G401 (cell line): Measurements from ENCODE around the gene MAPKAP1. TPM values are rescaled to one million over a fixed set of nuclear protein-coding genes. Genes with fewer than 3 reads are reported as not detected.
"Not testable (repeated sequence)": the region's sequence is repeated elsewhere in the genome, so short reads cannot be mapped to it uniquely, and the experiment has no call there.

ENCODE experiments used
- DNase-seq: peaks from one replicate; pipeline ENCODE4 v3.0.0-alpha.2; 2015; ENCODE audit warnings: low spot score
- in situ Hi-C: cut with HindIII; loops from 2 replicates; pipeline ENCODE4 v1.10.0; 2016; ENCODE audit warnings: low sequenced_read_pairs, mixed read lengths
- total RNA-seq: library from RNA; depleted of rRNA; stranded (reverse); fragments of >200 nt; shearing (Covaris generic); gene quantifications from 2 replicates; pipeline ENCODE4 v1.2.3, GENCODE V29; 2014

MAPKAP1 gene
- total RNA-seq, 1 experiment from 2014 or later = 113 TPM

DNA sequence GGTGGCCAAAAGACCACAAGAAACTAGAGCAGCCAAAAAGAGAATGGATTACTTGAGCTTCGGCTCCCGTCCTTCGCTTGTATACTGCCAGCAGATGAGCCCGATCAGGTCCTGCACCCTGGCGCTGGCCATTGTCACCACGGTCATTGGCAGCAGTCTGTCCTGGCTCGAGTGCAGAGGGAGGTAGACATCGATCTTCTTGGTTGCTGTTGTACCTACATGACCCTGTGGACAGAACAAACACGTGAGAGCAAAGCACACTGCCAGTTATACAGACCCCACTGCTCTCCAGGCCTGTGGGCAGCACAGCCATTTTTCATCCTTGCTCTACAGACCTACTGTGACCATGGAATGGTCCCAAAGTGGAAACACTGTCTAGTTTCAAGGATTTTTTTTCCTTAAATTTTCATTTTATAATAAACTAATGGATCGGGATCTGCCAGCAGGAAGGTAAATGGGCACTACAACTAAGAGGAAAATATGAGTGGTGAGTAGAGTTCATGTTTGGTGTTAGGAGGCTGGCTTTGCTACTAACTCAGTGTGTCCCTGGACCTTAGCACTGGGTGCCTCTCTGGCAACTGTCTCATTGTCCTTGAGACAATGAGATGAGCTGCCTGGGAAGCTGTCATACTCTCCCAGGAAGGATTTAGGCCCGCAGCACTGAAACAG, 121.4 kb downstream of the MAPKAP1 start:
- in situ Hi-C loops = no loop called here
- no peak for DNase-seq

GRCh38 chr9:125580701-125581286, 126.2 kb downstream of the MAPKAP1 start:
- in situ Hi-C loops = no loop called here
- DNase-seq = peak; percentile 80

DNA sequence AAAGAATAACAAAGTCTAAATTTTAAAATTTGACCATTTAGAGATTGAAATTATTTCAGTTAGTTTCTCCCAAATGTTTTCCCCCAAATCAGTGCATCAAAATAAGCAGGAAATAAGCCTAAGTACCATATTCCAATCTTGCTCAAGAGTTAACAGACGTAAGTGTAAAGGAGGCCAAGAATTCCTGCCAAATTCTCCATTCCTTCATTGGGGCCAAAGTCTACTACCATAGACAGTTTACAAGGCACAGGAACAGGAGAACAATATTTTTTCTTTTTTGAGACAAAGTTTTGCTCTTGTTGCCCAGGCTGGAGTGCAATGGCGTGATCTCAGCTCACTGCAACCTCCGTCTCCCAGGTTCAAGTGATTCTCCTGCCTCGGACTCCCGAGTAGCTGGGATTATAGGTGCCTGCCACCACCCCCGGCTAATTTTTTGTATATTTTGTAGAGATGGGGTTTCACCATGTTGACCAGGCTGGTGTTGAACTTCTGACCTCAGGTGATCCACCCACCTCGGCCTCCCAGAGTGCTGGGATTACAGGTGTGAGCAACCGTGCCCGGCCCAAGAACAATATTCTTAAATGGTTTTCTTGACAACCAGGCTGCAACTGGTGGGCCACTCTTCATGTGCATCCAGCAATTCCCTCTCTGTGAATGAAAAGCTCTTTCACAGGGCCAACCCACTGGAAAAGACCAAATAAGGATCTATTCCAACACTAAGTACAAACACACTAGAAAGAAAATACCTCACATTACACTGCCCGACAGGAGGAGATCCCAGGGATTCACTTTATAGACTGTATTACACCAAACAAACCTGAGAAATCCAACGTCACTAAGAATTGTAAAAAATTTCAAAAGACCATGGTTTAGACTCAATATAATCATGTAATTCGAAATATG, 127.7 kb downstream of the MAPKAP1 start:
- no peak for DNase-seq
- in situ Hi-C loops = no loop called here

DNA sequence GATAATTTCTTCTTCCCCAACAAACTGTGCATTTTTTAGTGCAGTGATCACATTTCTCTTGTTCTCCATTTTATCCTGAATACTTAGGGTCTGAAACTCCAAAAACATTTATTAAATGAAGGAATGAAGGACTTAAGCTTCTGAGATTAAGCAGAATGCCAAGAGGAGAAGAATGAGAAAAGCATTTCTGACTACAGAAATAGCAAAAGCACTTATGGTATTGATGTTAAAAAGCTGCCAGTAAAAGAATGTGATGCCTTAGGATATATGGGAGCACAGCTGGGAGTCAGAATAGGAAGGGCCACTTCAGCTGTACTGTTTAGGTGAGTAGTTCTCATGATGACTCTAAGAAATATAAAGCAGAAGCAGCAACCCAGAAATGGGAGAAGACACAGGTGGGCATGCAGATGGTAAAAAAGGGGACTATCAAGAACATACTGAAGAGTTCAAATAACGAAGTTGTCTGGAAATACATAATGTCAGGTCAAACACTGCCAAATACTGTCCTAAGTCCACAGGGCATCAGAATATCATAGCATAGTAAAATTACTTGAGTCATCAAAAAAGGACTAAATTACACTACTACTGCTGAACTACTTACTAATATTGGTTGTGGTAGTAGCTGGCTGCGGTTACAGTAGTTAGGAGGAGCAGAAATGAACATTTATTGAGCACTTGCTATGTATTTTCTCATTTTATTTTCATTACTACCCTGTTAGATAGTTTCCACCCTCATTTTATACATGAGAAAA, 132.7 kb downstream of the MAPKAP1 start:
- DNase-seq = no peak
- in situ Hi-C loops = no loop called here

- in situ Hi-C loops, DNase-seq: not testable (repeated sequence)
Observed at GRCh38 chr9:125572461-125572860, 134.5 kb downstream of the MAPKAP1 start.

DNA sequence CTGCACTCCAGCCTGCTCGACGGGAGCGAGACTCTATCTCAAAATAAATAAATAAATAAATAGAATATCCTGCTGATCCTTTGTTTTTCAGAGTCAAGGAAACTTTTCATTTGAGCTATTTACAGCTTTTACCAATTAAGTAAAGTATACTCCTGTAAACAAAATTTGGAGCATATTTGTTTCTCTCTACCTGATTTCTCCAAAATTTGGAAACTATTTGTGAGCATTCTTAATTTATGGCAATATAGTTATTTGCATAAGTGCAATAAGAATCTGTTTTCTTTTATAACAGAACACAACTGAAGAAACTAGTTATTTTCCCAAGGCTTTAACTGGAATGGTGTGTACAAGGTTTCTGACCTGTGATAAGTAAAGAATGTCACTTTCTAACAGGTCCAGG, 135.2 kb downstream of the MAPKAP1 start:
- DNase-seq, in situ Hi-C loops: not testable (repeated sequence)

DNA sequence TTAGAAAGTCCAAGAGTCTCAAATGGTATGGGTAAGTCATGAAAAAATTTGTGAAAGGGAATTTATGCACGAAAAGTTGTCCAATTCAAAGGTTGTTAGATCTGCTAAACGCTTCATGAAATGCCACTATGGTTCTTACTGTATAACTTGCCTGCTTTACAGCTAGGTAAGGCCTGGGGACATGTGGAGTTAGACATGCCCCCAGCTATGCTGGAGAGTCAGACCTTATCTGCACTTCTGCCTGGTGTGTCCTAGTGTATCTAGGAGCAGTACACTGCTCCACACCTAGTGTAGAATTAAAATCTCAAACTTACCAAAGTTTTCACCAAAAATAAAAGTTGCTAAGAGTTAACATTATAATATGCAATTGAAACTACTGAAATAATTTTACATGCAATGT, 136.8 kb downstream of the MAPKAP1 start:
- in situ Hi-C loops = no loop called here
- DNase-seq = no peak

- in situ Hi-C loops = no loop called here
Observed at GRCh38 chr9:125568621-125569020, 138.4 kb downstream of the MAPKAP1 start.

DNA sequence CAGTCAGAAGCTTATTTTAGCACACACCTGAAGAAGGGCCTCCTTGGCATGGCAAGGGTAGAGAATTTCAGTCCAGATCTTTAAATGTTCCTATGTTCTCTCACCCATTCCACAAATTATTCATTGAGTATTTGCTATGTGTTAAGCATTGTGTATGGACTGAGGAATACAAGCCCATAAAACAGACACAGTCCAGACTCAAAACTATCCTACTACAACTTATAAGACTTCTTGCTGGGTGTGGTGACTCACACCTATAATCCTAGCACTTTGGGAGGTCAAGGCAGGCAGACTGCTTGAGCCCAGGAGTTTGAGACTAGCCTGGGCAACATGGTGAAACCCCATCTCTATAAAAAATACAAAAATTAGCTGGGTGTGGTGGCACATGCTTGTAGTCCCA, 141.0 kb downstream of the MAPKAP1 start:
- DNase-seq, in situ Hi-C loops: not testable (repeated sequence)

More at GRCh38 chr9:125568621-125569020, 138.4 kb downstream of the MAPKAP1 start:
- DNase-seq = no peak

GRCh38 chr9:125565126-125565525, 141.9 kb downstream of the MAPKAP1 start:
- DNase-seq = no peak
- in situ Hi-C loops = no loop called here

GRCh38 chr9:125564631-125565030, 142.4 kb downstream of the MAPKAP1 start:
- in situ Hi-C loops = no loop called here
- no peak for DNase-seq

DNA sequence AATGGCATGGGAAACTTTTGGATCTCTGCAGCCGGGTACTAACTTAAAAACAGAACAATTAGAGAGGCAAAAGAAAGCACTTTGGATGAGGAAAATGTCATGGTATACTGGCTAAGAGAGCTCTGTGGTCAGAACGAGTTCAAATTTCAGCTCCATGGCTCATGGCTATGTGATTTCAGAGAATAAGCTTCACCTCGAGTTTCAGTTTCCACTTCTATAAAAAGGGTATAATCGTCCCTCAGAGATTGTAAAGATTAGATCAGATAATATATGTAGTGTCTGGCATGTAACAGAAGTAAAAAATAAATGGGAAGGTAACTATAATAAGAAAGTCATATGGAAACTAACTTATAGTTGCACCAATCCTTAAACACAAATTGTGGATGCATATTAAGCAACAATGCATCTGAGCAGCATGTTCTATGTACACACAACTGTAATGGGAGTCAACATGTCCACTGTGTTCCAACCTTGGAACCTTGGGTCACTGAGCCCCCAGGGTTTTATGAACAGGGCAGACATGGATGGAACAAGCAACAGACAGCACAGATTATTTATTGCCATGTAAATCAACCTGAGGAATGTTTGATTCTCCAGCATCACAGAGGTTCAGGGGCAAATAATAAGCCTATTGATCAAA, 145.4 kb downstream of the MAPKAP1 start:
- DNase-seq = no peak
- in situ Hi-C loops = no loop called here

DNA sequence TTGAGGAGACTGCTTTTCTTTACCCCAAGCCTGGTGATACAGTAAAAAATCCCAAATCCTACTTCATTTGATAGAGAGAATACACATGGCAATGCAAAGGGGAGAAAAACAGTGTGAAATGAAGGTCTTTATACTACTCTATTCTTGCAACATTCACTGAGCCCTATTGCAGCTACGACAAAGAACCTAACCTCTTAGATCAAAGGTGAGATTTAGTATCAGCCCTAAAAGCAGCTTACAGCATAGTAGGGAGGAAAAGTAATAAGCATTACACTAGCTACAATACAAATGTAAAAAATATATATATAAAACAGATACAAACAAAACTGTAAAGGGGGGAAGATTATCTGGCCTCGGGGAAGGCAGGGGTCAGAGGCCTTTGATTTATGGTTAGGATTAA, 147.1 kb downstream of the MAPKAP1 start:
- in situ Hi-C loops = no loop called here
- no peak for DNase-seq

GRCh38 chr9:125559194-125559593, 147.8 kb downstream of the MAPKAP1 start:
- no peak for DNase-seq
- in situ Hi-C loops = no loop called here

- peak; percentile 49 for DNase-seq
- in situ Hi-C loops = no loop called here
Observed at GRCh38 chr9:125558453-125559092, 148.4 kb downstream of the MAPKAP1 start.

DNA sequence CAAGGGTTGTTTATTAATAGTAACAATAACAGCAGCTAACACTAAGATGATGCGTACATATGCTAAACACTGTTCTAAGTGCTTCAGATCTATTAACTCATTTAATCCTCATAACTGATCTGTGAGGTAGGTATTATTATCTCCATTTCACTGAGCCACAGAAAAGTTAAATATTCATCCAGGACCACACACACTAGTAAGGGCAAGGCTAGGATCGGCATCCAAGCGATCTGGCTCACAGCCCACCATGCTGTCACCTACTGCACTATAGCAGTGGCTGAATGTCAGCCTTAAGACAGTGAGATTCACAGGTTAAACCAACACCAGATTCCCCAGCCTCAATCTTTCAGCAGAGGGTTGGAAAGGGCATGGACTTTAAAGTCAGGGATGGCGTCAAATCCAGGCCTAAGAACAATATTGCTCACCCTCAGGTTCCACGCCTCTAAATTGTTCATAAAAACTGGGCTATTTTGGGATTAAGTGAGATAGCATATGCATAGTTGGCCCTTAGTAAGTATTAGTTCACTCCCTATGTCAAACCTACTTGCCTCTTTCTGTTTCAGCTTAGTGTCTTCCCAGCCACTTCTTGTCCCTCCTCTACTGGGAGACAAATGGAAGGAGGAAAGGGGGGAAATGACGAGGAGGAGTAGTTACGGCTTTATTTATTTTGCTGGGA, 150.8 kb downstream of the MAPKAP1 start:
- in situ Hi-C loops = no loop called here
- peak; percentile 59 for DNase-seq

DNA sequence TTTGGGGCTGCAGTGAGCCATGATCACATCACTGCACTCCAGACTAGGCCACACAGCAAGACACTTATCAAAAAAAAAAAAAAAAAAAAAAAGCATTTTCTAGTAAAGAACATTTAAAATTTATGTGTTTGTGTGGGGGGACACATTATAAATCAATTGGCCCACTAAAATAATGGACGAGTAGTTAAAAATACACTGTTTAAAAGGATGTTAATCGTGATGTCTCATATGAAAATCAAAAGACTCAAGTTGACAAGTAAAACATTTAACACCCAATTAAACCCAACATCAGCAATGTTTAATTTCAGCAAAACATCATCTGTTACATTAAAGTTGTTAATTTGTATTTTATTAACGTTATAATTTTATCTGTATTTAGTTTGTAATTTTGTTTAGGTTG, 152.3 kb downstream of the MAPKAP1 start:
- in situ Hi-C loops = no loop called here
- DNase-seq = no peak

- in situ Hi-C loops = no loop called here
- peak; percentile 16 for DNase-seq
Observed at GRCh38 chr9:125551781-125552180, 155.2 kb downstream of the MAPKAP1 start.
